Stomach (tissue), 9 donors: Measurements from ENCODE around the gene SHFL. TPM values are rescaled to one million over a fixed set of nuclear protein-coding genes. Genes with fewer than 3 reads are reported as not detected.

Experiments used
- DNase-seq, 2 donors: peaks; one replicate each; pipeline versions ENCODE4 v3.0.0 to v3.0.0-alpha.2; 2013 to 2019
- H3K27ac ChIP-seq, 5 donors: fragments of 200-600 bp in 4 of 5; sonication (generic) in 4 of 5; one replicate each; pipeline ENCODE4 v1.5.1; 2013 to 2019; ENCODE audit warnings: mild to moderate bottlenecking in 1 of 5, moderate library complexity in 1 of 5
- H3K27me3 ChIP-seq, 3 donors: fragments of 200-600 bp; sonication (generic); one replicate each; pipeline ENCODE4 v1.5.1; 2017 to 2019; ENCODE audit warnings: mixed run types in 1 of 3
- H3K36me3 ChIP-seq, 4 donors: fragments of 200-600 bp; sonication (generic); 1 replicate in 3 of 4; 2 replicates in 1 of 4; pipeline ENCODE4 v1.5.1; 2016 to 2019
- H3K4me1 ChIP-seq, 4 donors: fragments of 200-600 bp; sonication (generic); one replicate each; pipeline ENCODE4 v1.5.1; 2016 to 2019
- H3K4me3 ChIP-seq, 4 donors: fragments of 200-600 bp; sonication (generic) in 3 of 4; one replicate each; pipeline ENCODE4 v1.5.1; 2016 to 2019; ENCODE audit warnings: mild to moderate bottlenecking in 1 of 4
- H3K9me3 ChIP-seq, 4 donors: fragments of 200-600 bp; sonication (generic); one replicate each; pipeline ENCODE4 v1.5.1; 2016 to 2019
- EP300 ChIP-seq: sonication (generic); formaldehyde crosslinking; IDR thresholded peaks from one replicate; pipeline ENCODE4 v1.6.1; 2017; ENCODE audit warnings: antibody characterized with exemption
- POLR2A ChIP-seq, 4 donors: fragments of 450-650 bp; IDR thresholded peaks; one replicate each; pipeline ENCODE4 v1.6.1; 2016; ENCODE audit warnings: antibody characterized with exemption in 4 of 4, control low read depth in 2 of 4, mild to moderate bottlenecking in 1 of 4, moderate library complexity in 1 of 4
- POLR2AphosphoS5 ChIP-seq, 3 donors: sonication (generic); formaldehyde crosslinking; IDR thresholded peaks; one replicate each; pipeline ENCODE4 v1.6.1; 2016; ENCODE audit warnings: antibody characterized with exemption in 3 of 3
- WGBS, 5 donors: extraction: QIAGEN DNeasy Blood & Tissue Kit in 3 of 5; methylation state at CpG; one replicate each; pipeline versions ENCODE4 v1.1.5 to v1.1.7; 2013 to 2018; 5-methylcytosine and 5-hydroxymethylcytosine counted together
- intact Hi-C: fragments of 100-400 bp; cut with DNase I; formaldehyde crosslinking; loops from one replicate; pipeline ENCODE4 v1.15.1; 2023; ENCODE audit warnings: low total_unique reads
- polyA plus RNA-seq, 3 donors: library from polyadenylated mRNA; stranded (reverse); fragments of 200-250 nt; gene quantifications; one replicate each; pipeline ENCODE4 v1.2.3, GENCODE V29; 2013
- total RNA-seq, 5 donors: library from RNA; depleted of rRNA; stranded (reverse); fragments of >200 nt; gene quantifications; one replicate each; pipeline versions ENCODE4 v1.1.0 to v1.2.3, GENCODE V29; 2014 to 2016
- TF ChIP-seq, protein P1 (sequence below), 7 experiments: fragments of 450-650 bp in 4 of 7; fragments of 200-600 bp in 3 of 7; sonication (generic) in 3 of 7; IDR thresholded peaks; one replicate each; pipeline ENCODE4 v1.5.1; 2016 to 2019; ENCODE audit warnings: antibody characterized with exemption in 7 of 7, control low read depth in 2 of 7, mild to moderate bottlenecking in 1 of 7
- donor health status: healthy with polysubstance abuse.
- donor health status: Bipolar disorder and iron deficiency.
- donor health status: healthy.

SHFL gene
- total and polyA plus RNA-seq, 8 donors: 7.0 to 62.0 (median 25.5) TPM

DNA sequence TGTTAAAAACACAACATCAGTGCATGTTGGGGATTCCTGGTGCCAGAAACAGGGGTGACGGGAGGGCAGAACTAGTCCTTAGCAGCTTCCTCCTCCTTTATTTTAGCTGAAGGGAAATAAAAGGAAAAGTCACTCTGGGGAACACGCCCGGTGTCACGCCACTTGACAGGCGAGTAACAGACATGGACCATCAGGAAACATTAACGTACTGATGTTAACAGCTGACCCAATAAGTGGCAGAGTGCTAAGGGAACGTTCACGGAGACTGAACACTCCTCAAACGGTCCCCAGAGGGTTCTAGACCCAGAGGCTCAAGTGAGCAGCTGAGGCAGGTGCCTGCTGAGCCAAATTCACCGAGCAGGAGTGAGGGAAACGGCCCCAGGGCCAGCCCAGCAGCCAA lies 47.5 kb downstream of the SHFL start:
- 87 to 93% (median 90%) methylated on average over 11 of the region's 11 CpGs for WGBS, 5 donors
- H3K36me3 ChIP-seq: peaks cover 62 to 100% (median 97%) of the 10 kb centered on the region in 4 donors

DNA sequence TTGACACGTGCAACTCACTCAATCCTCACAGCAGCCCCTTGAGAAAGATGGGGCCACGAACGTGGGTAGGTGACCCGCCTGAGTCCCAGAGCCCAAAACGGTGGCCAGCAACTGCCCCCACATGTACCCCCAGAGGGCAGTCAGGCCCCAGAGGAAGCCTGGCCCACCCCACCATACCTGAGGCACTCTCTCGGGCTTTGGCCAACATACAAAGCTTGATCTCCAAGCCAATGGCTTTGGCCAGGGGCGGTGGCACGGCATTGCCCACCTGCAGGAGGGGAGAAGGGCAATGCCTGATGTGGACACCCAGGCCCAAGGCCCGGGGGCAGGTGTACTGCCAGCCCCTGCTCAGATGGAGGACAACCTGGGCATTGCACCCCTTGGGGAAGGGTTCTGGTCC lies 47.9 kb downstream of the SHFL start:
- Histone ChIP-seq H3K36me3 (peaks cover 66 to 100% (median 98%) of the 10 kb centered on the region in 4 donors), H3K27me3 (no peaks in the 10 kb centered on the region), H3K4me1 (no peaks in the 10 kb centered on the region), H3K4me3 (no peak overlapping the region), H3K27ac (no peak overlapping the region), H3K9me3 (no peaks in the 10 kb centered on the region)
- no peak for DNase-seq
- TF ChIP-seq POLR2A (IDR thresholded peaks at IDR 0.05): no peak
- no peak for TF ChIP-seq POLR2AphosphoS5 (IDR thresholded peaks at IDR 0.05)
- TF ChIP-seq, protein P1, sequence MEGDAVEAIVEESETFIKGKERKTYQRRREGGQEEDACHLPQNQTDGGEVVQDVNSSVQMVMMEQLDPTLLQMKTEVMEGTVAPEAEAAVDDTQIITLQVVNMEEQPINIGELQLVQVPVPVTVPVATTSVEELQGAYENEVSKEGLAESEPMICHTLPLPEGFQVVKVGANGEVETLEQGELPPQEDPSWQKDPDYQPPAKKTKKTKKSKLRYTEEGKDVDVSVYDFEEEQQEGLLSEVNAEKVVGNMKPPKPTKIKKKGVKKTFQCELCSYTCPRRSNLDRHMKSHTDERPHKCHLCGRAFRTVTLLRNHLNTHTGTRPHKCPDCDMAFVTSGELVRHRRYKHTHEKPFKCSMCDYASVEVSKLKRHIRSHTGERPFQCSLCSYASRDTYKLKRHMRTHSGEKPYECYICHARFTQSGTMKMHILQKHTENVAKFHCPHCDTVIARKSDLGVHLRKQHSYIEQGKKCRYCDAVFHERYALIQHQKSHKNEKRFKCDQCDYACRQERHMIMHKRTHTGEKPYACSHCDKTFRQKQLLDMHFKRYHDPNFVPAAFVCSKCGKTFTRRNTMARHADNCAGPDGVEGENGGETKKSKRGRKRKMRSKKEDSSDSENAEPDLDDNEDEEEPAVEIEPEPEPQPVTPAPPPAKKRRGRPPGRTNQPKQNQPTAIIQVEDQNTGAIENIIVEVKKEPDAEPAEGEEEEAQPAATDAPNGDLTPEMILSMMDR (IDR thresholded peaks at IDR 0.05): no peak
- no peak for TF ChIP-seq EP300
- intact Hi-C loops: no loop called here
- WGBS, 5 donors: 89 to 98% (median 97%) methylated on average over 7 to 9 of the region's 9 CpGs

More for the DNA sequence above, 47.5 kb downstream of the SHFL start:
- no peak for DNase-seq
- Histone ChIP-seq H3K9me3 (no peaks in the 10 kb centered on the region), H3K4me3 (no peak overlapping the region), H3K4me1 (no peaks in the 10 kb centered on the region), H3K27ac (no peak overlapping the region), H3K27me3 (no peaks in the 10 kb centered on the region)
- intact Hi-C loops: no loop called here
- TF ChIP-seq, protein P1 (IDR thresholded peaks at IDR 0.05): no peak
- TF ChIP-seq POLR2A (IDR thresholded peaks at IDR 0.05) (no peak), EP300 (no peak), POLR2AphosphoS5 (IDR thresholded peaks at IDR 0.05) (no peak)

DNA sequence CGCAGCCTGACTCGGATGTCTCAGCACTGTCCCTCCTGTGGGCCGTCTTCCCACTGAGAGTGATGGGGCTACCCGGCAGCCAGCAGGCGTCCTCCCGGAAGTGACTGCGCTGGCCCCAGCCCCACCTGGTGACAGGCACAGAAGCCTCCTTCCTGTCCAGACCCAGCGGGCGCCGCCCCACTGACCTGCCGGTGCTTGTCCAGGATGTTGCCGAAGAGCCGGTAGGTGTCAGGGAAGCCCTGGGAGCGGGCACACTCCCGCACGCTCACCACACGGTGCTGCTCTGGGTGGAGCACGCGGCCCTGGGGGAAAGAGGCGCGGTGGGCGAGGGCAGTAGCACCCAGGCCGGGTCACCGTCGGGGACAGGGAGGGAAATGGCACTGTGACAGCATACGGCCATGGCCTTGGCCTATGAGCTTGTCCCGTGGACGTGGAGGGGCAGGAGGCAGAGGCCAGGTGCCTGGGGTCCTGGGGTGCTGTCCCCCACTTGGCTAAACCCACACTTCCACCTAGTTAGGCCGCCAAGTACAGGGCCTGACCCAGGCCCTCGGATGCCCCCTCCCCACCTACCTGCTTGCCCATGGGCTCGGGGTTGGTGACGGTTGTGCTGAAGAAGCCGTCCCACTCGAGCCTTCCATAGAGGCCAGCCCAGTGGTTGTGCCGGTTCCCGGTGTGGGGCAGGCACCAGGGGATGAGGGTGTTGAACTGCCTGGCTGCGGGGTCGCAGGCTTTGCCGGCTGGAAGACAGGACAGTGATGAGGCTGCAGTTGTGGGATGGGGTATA lies 49.6 kb downstream of the SHFL start:
- no peak for DNase-seq
- no peaks in the 10 kb centered on the region for H3K27me3 ChIP-seq
- no peaks in the 10 kb centered on the region for H3K4me1 ChIP-seq
- WGBS, 5 donors: 86 to 94% (median 91%) methylated on average over 8 to 39 of the region's 39 CpGs
- no peak overlapping the region for H3K27ac ChIP-seq
- intact Hi-C loops: no loop called here
- no peak overlapping the region for H3K4me3 ChIP-seq
- no peaks in the 10 kb centered on the region for H3K9me3 ChIP-seq
- H3K36me3 ChIP-seq: peaks cover 82 to 100% (median 100%) of the 10 kb centered on the region in 4 donors
- no peak for TF ChIP-seq POLR2AphosphoS5 (IDR thresholded peaks at IDR 0.05)
- TF ChIP-seq POLR2A (IDR thresholded peaks at IDR 0.05): no peak
- TF ChIP-seq, protein P1 (IDR thresholded peaks at IDR 0.05): no peak
- TF ChIP-seq EP300: no peak

DNA sequence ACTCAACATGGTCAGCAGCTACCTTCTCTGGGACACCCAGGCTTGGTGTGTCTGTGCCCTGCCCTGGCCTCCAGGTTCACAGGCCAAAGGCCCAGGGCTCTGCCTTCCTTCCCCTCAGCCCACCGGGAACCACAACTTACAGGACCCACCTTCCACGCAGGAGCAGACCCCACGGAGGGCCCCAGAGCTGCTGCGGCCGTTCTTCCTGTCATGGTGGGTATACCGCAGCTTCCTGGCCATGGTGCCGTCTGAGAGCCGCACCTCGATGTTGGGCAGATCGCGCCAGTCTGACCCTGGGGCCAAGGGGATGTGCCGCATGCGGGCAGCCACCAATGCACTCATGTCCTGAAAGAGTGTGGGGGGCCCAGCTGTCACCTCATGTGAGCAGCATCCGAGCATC lies 50.8 kb downstream of the SHFL start:
- Histone ChIP-seq H3K9me3 (no peaks in the 10 kb centered on the region), H3K4me1 (no peaks in the 10 kb centered on the region), H3K27ac (no peak overlapping the region), H3K27me3 (no peaks in the 10 kb centered on the region), H3K4me3 (no peak overlapping the region), H3K36me3 (peaks cover 86 to 100% (median 100%) of the 10 kb centered on the region in 4 donors)
- no peak for DNase-seq
- no peak for TF ChIP-seq EP300
- TF ChIP-seq, protein P1 (IDR thresholded peaks at IDR 0.05): no peak
- no peak for TF ChIP-seq POLR2AphosphoS5 (IDR thresholded peaks at IDR 0.05)
- TF ChIP-seq POLR2A (IDR thresholded peaks at IDR 0.05): no peak
- WGBS, 5 donors: 94 to 97% (median 97%) methylated on average over 4 to 14 of the region's 14 CpGs
- intact Hi-C loops: no loop called here
